Activated CD8-positive, alpha-beta memory T cell treated with anti-CD3 and anti-CD28 coated beads, Interleukin-2, amount 50 U/mL, for 1 hour (primary cell): ENCODE results near the gene TOMM40L.
A peak's percentile ranks its signal among the peaks of the same experiment; 100 is the strongest.

ENCODE experiments used
- DNase-seq: peaks from one replicate; pipeline ENCODE4 v3.0.0-alpha.2; 2020; ENCODE audit errors: extremely low read depth

Gene TOMM40L

DNA sequence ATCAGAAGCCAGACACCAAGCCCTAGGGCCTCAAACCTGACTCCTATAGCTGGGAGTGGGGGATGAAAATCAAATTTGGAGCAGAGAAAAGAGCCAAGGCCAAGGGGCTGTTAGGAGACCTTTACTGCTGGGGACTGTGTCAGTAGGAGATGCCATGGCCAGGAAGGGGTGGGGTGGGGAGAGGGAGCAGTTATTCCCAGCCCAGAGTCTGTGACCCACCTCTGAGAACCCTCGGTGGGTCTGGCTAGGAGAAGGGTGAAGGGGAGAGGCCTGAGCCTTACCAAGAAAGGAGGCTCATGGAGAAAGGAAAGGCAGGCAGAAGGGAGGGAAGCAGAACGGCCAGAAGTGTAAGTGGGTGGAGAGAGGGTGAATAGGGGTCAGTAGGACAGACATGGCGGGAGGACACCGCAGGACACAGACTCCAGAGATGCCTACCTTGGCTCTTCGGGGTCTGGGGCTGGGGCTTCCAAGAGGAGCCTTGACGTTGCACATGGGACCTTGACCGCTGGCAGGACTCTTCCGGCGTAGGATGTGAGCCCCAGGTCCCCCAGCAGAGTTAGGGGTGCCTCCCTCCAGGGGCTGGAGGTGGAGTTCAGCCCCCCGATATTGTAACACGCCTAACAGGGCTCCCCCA is 28.2 kb upstream of the TOMM40L start:
- no peak for DNase-seq

GRCh38 chr1:161198194-161198896 is 27.5 kb upstream of the TOMM40L start:
- DNase-seq = no peak

DNA sequence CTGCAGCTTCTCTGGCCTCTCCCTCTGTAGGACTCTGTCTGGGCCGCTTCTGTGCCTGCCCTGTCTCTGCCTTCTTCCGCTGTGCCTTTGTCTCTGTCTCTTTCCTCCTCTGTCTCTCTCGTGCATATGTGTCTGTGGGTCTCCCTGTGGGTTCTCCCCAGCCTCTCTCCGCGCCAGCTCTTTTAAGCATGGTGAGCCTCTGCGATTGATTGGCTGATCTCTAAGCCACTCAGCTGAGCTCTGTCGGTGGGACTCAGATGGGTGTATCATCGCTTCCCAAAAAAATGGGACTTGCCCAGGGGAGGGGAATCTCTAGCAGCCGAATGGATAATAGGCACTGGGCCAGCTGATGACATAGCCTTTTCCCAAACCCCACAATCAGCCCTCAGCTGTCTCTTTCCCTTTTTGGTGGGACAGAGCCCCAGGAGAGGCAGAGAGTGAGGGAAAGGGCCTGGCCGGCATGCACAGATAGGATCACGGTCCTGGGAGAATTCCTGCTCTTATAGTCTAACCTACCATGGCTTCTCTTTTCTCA is 26.9 kb upstream of the TOMM40L start, which contains the start of gene ADAMTS4:
Gene ADAMTS4 (minus strand): TSS at position 158 of the 535 bp plus-strand sequence. CDS start 427 bp downstream, outside the sequence.
- no peak for DNase-seq

DNA sequence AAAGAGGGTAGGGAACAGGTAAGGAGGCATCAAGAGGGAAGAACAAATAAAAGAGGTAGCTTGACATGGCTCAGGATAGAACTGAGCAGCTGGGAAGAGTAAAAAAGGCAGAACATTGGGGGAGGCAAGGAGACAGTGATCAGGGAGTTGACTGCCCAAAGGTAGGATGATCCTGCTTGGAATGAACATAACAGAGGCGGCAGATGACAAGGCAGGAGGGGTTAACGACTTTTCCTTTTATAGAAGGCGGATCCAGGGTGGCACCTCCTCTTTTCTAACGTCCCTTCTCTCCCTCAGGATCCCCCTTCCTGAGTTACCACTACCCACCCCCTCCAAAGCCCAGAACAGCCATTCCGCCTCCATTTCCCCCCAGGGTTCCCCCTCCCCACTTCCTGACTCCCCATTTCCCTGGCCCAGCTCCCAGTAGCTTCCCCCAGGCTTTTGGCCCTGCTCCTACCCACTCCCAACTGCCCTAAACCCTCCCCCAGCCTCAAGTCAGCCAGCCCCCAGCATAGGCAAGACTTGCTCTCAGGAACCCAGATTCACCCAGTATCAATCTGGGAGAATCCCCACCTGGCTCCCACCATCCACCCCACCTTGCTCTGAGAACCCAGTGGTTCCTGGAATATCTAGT is 26.2 kb upstream of the TOMM40L start:
- DNase-seq = no peak

DNA sequence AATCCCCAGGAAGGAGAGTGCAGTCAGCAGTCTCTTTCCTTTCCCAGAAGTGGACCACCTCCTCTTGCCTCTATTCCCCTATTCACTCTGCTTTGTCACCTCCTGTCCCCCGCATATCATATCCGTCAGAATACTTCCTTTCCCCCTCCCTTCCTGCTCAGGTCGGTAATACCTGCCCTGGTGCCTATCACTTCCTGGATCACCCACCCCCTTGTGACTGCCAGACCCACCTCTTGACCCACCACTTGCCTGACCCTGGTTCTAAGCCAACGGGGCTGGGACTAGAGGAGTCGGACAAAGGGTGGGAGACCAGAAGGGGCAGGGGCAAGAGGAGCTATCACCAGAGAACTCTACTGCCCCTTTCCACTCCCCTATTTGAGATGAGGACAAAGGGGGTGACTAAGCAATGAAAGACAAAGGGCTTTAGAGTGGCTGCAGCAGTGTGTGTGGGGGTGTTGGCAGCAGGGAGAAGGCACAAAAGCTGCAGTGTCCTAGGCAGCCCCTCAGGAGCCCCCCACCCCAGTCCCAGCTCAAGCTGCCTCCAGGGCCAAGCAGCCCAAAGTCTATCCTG is 25.4 kb upstream of the TOMM40L start:
- no peak for DNase-seq

DNA sequence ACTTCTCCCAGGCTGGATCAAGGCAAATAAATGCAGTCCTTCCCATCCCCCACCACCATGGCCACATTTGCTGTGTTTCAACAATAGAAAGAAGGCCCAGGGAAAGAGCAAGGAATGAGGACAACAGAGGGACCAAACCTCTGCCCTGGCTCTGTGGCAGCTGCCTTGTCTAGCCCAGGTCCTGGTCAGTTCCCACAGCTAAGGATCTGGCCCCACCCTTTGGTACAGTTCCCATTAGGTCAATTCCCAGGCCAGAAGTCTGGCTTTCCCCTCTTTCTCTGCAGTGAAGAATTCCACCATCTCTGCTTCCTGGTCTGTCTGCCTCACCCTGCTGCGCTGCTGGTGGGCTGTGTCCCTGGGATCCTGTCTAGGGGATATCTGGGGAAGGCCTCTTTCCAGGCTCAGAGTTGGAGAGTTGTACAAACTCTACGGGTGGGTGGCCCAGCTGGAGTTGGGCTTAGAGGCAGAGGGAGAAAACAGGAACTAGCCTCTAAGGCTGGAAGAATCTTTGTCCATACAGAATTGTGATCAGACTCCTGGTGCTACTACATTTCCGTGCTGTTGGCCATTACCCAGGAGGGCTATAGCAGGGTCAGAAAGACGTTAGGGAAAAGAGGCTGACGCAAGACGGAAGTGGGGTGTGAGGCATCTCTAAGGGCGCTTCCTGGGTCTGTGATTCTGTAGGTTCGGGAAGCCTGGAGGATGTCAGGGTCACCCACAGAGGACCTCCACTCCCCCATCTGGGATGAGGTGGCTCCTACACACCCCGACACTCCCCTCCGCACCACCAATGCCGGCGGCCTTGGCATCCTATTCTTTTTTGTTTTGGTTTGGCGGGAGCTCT is 24.6 kb upstream of the TOMM40L start:
- DNase-seq = no peak

DNA sequence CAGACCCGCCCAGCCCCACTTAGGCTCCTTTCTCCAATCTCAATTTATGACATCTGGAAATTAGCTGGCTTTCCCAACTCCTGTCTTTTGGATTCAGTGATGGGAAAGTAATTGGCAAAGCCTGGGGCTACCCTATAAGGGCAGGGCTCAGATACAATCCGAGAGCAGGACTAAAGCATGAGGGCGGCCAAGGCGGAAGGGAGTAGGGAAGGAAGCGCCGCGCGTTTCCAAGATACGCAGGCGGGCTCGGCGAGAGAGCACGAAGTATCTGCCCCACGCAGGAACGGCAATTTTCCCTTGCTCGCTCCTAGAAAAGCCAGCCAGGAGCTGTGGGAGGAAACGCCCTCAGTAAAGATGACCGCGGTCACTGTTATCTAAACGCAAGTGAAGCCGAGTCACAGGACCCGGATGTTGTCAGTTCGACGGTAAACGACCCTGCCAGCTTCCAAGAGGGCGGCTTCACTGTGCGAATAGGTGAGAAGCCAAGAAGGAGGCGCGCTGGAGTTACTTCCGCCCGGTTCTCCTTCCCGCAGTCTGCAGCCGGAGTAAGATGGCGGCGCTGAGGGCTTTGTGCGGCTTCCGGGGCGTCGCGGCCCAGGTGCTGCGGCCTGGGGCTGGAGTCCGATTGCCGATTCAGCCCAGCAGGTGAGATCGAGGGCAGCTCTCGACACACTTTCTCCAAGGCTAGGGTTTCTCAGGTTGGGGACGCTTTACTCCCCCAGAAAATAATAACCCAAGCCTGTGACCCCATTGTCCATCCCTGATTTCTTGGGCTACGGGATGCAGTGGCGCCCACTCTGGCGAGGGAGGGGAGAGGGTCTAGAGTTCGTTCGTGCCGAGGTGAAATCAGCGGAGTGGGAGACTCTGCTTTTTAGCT is 23.8 kb upstream of the TOMM40L start, which contains the start of gene NDUFS2:
Gene NDUFS2 (plus strand): TSS at position 532 of the 877 bp plus-strand sequence. CDS start 19 bp downstream, at position 551.
- DNase-seq = peak; percentile 98

DNA sequence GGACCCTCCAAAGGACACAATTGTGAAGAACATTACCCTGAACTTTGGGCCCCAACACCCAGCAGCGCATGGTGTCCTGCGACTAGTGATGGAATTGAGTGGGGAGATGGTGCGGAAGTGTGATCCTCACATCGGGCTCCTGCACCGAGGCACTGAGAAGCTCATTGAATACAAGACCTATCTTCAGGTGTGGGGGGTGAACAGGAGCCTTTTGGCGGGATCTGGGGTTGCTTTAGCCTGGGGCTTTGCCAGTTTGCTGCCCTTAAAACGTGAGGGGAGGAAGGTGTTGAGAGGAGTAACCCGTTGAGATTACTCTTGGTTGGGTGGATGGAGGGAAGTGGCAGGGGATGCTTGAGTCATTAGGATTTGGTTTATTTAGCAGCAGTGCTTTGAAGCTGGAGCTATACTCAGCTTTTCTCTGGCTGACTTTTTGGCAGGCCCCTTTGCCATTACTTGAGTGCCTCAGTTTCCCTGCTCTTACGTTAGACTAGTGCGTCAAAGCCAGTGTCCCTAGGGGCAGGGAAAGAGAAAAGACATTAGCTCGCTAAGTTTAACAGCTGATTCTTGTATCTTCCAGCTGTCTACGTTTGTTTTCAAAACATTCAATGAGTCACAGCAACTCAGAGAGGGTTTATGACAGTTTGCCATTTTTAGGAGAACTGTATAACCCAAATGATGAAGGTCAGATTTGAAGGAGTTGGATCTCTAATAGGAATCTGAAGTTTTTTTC is 19.3 kb upstream of the TOMM40L start:
- no peak for DNase-seq

DNA sequence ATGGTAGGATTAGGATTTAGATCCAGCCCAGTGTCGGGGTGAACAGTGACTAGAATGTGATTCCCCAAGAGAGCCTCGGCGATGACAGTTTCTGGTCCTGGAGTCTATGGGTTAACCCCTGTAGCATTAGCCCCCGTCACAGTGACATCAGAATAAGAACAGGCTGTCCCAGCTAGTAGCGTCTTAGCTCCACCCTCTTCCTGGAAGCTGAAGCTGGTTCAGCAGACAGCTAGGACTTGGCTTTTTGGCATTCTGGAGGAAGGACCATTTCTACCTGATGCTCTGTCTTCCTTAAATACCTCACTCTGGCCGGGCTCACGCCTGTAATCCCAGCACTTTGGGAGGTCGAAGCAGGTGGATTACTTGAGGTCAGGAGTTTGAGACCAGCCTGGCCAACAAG is 18.7 kb upstream of the TOMM40L start:
- no peak for DNase-seq

DNA sequence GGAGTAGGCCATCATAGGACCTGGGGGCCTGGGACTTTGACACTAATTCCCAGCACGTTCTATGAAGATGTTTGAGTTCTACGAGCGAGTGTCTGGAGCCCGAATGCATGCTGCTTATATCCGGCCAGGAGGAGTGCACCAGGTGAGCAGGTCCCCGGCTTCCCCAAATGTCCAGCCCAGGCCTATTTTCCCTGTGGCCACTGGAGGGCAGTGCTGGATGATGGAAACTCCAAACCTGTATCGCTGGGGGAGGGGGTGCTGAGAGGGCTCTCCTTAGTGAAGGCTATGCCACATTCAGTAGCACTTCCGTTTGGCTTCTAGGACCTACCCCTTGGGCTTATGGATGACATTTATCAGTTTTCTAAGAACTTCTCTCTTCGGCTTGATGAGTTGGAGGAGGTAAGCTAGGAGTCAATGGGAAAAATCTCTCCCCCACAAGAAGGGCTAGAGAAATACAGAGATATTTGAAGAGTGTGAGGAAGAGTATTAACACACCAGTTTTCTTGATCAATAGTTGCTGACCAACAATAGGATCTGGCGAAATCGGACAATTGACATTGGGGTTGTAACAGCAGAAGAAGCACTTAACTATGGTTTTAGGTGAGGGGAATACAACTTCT is 16.0 kb upstream of the TOMM40L start:
- DNase-seq = peak; percentile 48

- no peak for DNase-seq
Observed at GRCh38 chr1:161214369-161214768, 11.5 kb upstream of the TOMM40L start.

DNA sequence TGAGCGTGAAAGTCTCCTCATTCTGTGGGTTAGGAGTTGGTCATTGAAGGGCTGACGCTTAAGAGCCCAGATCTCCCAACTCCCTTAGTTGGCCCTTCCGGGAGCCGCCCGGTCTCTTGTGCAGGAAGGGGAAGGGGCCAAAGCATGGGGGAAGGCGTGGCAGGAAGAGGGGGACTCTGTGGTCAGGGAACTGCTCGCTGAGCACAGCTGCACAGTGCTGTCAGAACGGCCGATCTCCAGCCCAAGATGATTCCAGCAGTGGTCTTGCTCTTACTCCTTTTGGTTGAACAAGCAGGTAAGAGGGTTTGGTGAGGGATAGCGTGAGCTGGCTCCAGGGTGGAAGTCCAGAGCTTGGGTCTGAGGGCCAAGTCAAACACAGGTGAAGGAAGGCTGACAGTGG is 10.8 kb upstream of the TOMM40L start, which contains the start of gene FCER1G:
Gene FCER1G (plus strand): TSS at position 220 of the 400 bp plus-strand sequence. CDS start 27 bp downstream, at position 247.
- no peak for DNase-seq

- no peak for DNase-seq
Observed at GRCh38 chr1:161216945-161217712, 8.7 kb upstream of the TOMM40L start.

DNA sequence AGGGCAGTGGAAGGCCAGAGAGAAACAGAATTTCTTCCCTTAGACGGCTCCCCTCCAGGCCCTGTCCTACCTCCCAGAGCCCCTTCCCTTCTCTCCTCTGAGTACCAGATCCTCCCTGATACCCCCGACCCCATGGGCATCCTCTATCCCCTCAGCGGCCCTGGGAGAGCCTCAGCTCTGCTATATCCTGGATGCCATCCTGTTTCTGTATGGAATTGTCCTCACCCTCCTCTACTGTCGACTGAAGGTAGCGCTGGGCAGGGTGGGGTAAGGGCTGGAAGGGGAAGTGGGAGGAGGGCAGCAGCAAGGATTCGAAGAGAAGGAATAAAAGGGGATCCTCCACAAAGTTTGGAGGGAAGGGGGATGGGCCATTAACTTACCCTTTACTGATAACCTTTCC is 8.0 kb upstream of the TOMM40L start:
- DNase-seq = no peak

- no peak for DNase-seq
Observed at GRCh38 chr1:161218301-161219077, 7.4 kb upstream of the TOMM40L start.

DNA sequence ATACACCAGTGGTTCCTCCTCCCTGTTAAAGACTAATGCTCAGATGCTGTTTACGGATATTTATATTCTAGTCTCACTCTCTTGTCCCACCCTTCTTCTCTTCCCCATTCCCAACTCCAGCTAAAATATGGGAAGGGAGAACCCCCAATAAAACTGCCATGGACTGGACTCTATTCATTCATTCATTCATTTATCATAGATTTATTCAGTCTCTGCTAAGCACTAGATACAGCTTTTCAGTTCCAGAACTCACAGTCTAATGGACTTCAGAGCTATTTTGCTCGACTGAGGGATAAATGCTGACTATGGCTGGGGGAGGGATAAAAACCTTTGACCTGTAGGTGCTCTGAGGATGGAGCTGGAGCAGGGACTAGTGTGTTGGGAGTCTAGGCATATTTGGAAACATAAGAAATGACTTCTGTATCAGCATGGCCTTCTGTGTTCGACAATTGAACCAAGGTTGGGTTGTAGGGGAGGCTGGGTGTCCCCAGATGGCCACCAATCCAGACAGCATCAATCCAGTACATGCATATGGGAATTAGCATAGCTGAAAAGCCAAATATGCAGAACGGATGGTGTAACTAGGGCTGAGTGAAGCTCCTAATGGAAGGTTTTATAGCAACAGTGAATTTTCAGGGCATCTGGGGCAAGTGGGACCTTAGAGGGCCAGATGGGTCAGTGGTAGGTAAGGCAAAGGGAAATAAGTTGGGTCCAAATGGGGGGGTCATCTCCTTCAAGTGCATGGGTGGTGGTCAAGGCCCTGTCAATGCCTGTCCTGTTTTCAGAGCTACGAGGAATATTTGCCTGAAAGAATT is 6.6 kb upstream of the TOMM40L start:
- no peak for DNase-seq

DNA sequence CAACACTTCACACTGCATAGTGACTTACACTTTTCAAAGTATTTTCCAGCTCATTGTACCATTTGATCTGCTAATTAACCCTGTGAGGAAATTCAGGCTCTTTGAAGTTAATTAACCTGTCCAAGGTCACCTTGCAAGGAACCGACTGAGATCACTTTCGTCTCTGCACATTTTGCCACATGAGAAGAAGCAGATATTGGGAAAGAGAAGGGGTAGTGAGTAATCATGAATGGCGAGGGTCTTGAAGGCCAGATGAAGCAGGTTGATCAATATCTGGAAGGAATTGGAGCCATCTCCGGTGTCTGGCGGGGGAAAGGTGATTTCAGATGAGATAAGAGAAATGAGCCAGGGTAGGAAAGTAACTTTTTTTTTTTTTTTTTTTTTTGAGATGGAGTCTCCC is 5.9 kb upstream of the TOMM40L start:
- no peak for DNase-seq
